Right lobe of liver (tissue), 6 donors: ENCODE data around the gene DLG2. TPM values are rescaled to one million over a fixed set of nuclear protein-coding genes. Genes with fewer than 3 reads are reported as not detected.
"Not testable (repeated sequence)": the region's sequence is repeated elsewhere in the genome, so short reads cannot be mapped to it uniquely, and the experiment has no call there.

Experiments used
- ATAC-seq, 4 donors: fragments of 200-7000 bp; cut with Tn5 transposase; one replicate each; pipeline ENCODE4 v1.9.1; 2020; ENCODE audit warnings: mild to moderate bottlenecking in 4 of 4, moderate library complexity in 4 of 4
- DNase-seq, 3 donors: peaks; one replicate each; pipeline ENCODE4 v3.0.0-alpha.2; 2020
- H3K27ac ChIP-seq, 3 donors: fragments of 200-600 bp; one replicate each; pipeline ENCODE4 v1.8.0; 2022
- H3K27me3 ChIP-seq, 2 donors: fragments of 200-600 bp; one replicate each; pipeline ENCODE4 v1.8.0; 2022
- H3K36me3 ChIP-seq, 4 donors: fragments of 200-600 bp; sonication (generic) in 1 of 4; one replicate each; pipeline versions ENCODE4 v1.5.1 to v1.8.0; 2017 to 2022; ENCODE audit warnings: control low read depth in 1 of 4
- H3K4me1 ChIP-seq, 4 donors: fragments of 200-600 bp; sonication (generic) in 1 of 4; one replicate each; pipeline versions ENCODE4 v1.5.1 to v1.8.0; 2017 to 2022; ENCODE audit warnings: control low read depth in 1 of 4
- H3K4me3 ChIP-seq, 3 donors: fragments of 200-600 bp; one replicate each; pipeline ENCODE4 v1.8.0; 2022
- H3K9me3 ChIP-seq, 4 donors: fragments of 200-600 bp; sonication (generic) in 1 of 4; one replicate each; pipeline versions ENCODE4 v1.5.1 to v1.8.0; 2017 to 2022; ENCODE audit warnings: control low read depth in 1 of 4
- CTCF ChIP-seq, 4 donors: fragments of 200-600 bp in 3 of 4; fragments of 450-650 bp in 1 of 4; IDR thresholded peaks; one replicate each; pipeline versions ENCODE4 v1.5.1 to v1.8.0; 2016 to 2022; ENCODE audit warnings: antibody characterized with exemption in 4 of 4, mild to moderate bottlenecking in 2 of 4
- POLR2A ChIP-seq: fragments of 450-650 bp; IDR thresholded peaks from one replicate; pipeline ENCODE4 v1.6.1; 2017; ENCODE audit warnings: antibody characterized with exemption, mild to moderate bottlenecking
- WGBS: methylation state at CpG from one replicate; pipeline ENCODE4 v1.1.6; 2018; ENCODE audit warnings: low coverage, low lambda C conversion rate; ENCODE audit not compliant: insufficient coverage; ENCODE audit errors: missing lambda C conversion rate; 5-methylcytosine and 5-hydroxymethylcytosine counted together
- intact Hi-C, 2 donors: fragments of 100-400 bp; cut with DNase I; formaldehyde crosslinking; loops; one replicate each; pipeline versions ENCODE4 v1.11.2 to v1.14.1; 2022
- total RNA-seq, 6 experiments: library from RNA; depleted of rRNA in 2 of 6; stranded (reverse); fragments of >200 nt in 2 of 6; fragmentation: NEBNext Ultra II Directional in 3 of 6; extraction: Animal tissue kit (Norgen Biotek cat#: 25700) in 3 of 6; gene quantifications; one replicate each; pipeline versions ENCODE4 v1.1.0 to v1.2.4, GENCODE V29; 2016 to 2023
- donor health status: DM: no; HTN: yes; CAD: no.
- donor health status: DM: no; HTN: no; CAD: no.
- donor health status: DM: no; HTN: no; CAD: no.
- donor health status: DM: no; HTN: yes; CAD: no.
- donor health status: DM: no; HTN: yes; CAD: no.

Gene DLG2
- total RNA-seq, 6 experiments from 2014 or later = 1.2 to 6.4 (median 2.5) TPM

- no peak overlapping the region for H3K4me3 ChIP-seq
- no peaks in the 10 kb centered on the region for H3K9me3 ChIP-seq
- ATAC-seq = no peak
- H3K27ac ChIP-seq = no peak overlapping the region
- DNase-seq = no peak
- no peaks in the 10 kb centered on the region for H3K27me3 ChIP-seq
- no peak for TF ChIP-seq CTCF (IDR thresholded peaks at IDR 0.05)
- TF ChIP-seq POLR2A = no peak
- intact Hi-C loops = no loop called here
- 64% methylated on average over 3 of the region's 4 CpGs for WGBS
- no peaks in the 10 kb centered on the region for H3K4me1 ChIP-seq
- H3K36me3 ChIP-seq = no peaks in the 10 kb centered on the region
Observed at GRCh38 chr11:84790849-84791427, 836.2 kb downstream of the DLG2 start.

DNA sequence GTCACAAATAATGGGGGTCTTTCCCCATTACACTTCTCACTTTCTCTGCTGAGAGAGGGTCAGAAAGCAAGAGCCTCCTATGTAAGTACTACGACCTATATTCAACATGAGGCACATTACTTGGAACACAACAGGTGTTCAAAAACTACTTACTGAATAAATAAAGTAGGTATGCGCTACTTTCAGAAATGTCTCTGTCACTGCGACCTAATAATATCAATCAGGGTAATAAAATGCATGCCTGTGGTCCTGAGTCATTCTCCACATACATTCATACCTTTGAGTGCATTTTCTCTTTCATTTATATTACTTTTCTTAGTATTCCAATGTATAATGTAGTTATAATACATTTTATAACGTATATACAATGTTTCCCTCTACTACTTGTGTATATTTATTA, 838.9 kb downstream of the DLG2 start:
- Histone ChIP-seq H3K27ac (no peak overlapping the region), H3K9me3 (no peaks in the 10 kb centered on the region), H3K27me3 (no peaks in the 10 kb centered on the region), H3K4me1 (no peaks in the 10 kb centered on the region), H3K4me3 (no peak overlapping the region), H3K36me3 (no peaks in the 10 kb centered on the region)
- 56% methylated on average over 4 of the region's 4 CpGs for WGBS
- DNase-seq (no peak), ATAC-seq (no peak)
- intact Hi-C loops = no loop called here
- TF ChIP-seq CTCF (IDR thresholded peaks at IDR 0.05) (no peak), POLR2A (no peak)

- H3K4me1 ChIP-seq, DNase-seq, ATAC-seq, H3K36me3 ChIP-seq, H3K4me3 ChIP-seq, H3K27ac ChIP-seq, intact Hi-C loops, H3K27me3 ChIP-seq, H3K9me3 ChIP-seq: not testable (repeated sequence)
- 52% methylated on average over 3 of the region's 4 CpGs for WGBS
Observed at GRCh38 chr11:84784158-84784557, 843.0 kb downstream of the DLG2 start.

GRCh38 chr11:84780689-84781293, 846.4 kb downstream of the DLG2 start:
- H3K4me3 ChIP-seq = no peak overlapping the region
- no peaks in the 10 kb centered on the region for H3K9me3 ChIP-seq
- DNase-seq (no peak), ATAC-seq (peak; percentile 36 to 57 (median 51))
- H3K27me3 ChIP-seq = no peaks in the 10 kb centered on the region
- WGBS = 12% methylated on average over 3 of the region's 3 CpGs
- TF ChIP-seq CTCF (IDR thresholded peaks at IDR 0.05) (peak; percentile 33 to 50 (median 34)), POLR2A (no peak)
- H3K27ac ChIP-seq = no peak overlapping the region
- intact Hi-C loops = no loop called here
- H3K36me3 ChIP-seq = no peaks in the 10 kb centered on the region
- H3K4me1 ChIP-seq = no peaks in the 10 kb centered on the region

- H3K36me3 ChIP-seq = no peaks in the 10 kb centered on the region
- H3K9me3 ChIP-seq = no peaks in the 10 kb centered on the region
- H3K4me3 ChIP-seq = no peak overlapping the region
- intact Hi-C loops = no loop called here
- TF ChIP-seq POLR2A (no peak), CTCF (IDR thresholded peaks at IDR 0.05) (no peak)
- no peaks in the 10 kb centered on the region for H3K27me3 ChIP-seq
- WGBS = 56% methylated on average over 2 of the region's 2 CpGs
- ATAC-seq (no peak), DNase-seq (no peak)
- no peaks in the 10 kb centered on the region for H3K4me1 ChIP-seq
- H3K27ac ChIP-seq = no peak overlapping the region
Observed at GRCh38 chr11:84775503-84775902, 851.6 kb downstream of the DLG2 start.
